ENCODE measurements around the gene SRPX.

Gene SRPX

DNA sequence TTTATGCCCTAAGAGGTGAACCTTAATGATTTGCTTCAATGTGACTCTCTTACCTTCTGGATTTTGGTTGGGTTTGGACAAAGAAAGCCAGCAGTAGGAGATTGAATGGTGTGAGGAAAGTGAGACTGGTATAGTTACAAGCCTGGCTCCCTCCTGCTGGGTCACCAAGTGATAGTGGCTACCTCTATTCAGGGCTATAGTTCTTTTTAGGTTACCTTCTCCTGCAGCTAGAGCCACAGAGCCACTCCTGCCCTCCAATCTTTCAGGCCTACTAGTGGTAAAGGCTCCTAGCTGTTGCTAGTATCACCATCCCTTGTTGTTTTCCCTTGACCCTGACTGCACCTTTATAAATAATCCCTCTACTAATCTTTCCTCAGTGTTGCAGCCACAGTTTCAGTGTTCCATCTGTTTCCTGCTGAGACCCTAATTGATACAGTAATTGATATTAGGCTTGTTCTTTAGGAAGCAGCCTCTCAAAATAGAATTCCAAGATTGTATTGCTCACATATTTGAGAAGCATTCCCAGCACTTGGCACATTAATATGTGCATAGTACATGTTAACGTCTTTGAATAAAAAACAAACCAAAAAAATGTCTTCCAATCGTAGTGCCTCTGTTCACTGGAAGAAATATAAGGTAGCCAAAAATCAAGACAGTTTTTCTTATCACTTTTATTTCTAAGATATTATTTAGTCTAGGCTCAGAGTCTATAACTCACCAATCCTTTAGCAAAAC is 82.3 kb downstream of the SRPX start:
- in situ Hi-C loops (cut with MboI; ENCODE audit: low sequenced_read_pairs, unreplicated experiment) = no loop called here
- no peak for DNase-seq (ENCODE audit: low spot score)
- TF ChIP-seq, protein P1, sequence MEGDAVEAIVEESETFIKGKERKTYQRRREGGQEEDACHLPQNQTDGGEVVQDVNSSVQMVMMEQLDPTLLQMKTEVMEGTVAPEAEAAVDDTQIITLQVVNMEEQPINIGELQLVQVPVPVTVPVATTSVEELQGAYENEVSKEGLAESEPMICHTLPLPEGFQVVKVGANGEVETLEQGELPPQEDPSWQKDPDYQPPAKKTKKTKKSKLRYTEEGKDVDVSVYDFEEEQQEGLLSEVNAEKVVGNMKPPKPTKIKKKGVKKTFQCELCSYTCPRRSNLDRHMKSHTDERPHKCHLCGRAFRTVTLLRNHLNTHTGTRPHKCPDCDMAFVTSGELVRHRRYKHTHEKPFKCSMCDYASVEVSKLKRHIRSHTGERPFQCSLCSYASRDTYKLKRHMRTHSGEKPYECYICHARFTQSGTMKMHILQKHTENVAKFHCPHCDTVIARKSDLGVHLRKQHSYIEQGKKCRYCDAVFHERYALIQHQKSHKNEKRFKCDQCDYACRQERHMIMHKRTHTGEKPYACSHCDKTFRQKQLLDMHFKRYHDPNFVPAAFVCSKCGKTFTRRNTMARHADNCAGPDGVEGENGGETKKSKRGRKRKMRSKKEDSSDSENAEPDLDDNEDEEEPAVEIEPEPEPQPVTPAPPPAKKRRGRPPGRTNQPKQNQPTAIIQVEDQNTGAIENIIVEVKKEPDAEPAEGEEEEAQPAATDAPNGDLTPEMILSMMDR (IDR thresholded peaks at IDR 0.05; ENCODE audit: borderline replicate concordance, control extremely low read depth, extremely low read depth, insufficient read depth, missing control alignments) = no peak

DNA sequence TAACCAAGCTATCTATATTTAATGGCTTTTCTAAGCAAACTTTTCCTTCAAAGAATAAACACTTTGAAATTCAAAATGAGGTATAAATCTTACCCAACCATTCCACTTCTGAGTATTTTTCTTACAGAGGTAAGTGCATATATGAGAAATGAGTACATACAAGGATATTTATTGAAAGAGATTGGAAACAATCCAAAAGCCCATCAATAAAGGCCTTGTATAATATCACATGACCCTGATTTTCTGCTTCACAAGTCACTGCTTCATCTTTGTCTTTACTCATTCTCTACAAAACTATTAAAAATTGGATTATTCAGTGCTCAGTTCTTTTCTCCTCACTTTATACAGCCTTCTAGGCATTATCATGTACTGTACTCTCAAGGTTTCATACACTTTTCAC is 91.3 kb downstream of the SRPX start:
- in situ Hi-C loops (cut with MboI; ENCODE audit: low sequenced_read_pairs, unreplicated experiment) = no loop called here
- DNase-seq (ENCODE audit: low spot score) = no peak
- TF ChIP-seq, protein P1 (IDR thresholded peaks at IDR 0.05; ENCODE audit: borderline replicate concordance, control extremely low read depth, extremely low read depth, insufficient read depth, missing control alignments) = no peak

DNA sequence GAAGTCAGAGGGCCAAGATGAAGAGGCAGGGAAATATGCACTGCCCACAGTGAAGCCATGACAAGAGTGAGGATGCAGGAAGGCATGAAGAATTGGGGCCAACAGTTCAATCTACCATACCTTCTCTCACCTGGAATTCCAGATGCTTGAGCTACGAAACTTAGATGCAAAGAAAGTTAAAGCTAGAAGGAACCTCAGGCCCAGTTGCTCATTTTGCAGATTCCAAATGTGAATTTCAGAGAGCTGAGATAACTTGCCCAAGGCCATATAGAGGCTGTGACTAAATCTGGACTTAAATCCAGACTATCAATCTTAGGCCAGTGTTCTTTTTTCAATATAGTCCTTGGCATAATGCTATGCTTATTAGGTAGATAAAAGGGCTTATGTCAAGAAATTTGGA is 92.7 kb downstream of the SRPX start:
- no peak for DNase-seq (ENCODE audit: low spot score)
- TF ChIP-seq, protein P1 (IDR thresholded peaks at IDR 0.05; ENCODE audit: borderline replicate concordance, control extremely low read depth, extremely low read depth, insufficient read depth, missing control alignments) = no peak
- in situ Hi-C loops (cut with MboI; ENCODE audit: low sequenced_read_pairs, unreplicated experiment) = no loop called here

DNA sequence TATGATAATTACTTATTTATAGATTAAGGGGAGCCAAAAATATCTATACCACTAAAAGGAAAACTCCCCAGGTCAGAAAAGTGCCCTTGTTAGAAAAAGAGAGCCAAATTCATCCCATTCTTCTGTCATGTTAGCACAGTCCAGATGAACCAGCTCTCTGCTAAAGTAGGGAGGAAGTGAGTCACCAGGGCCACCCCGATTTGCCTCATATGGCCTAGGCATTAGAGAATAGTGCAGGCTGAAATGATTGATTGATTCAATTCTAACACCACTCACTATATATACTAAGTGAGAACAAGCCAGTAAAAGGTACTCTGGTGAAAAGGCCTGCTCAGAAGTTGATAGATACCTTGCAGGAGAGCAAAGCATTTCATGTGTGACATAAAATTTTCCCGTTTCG is 94.5 kb downstream of the SRPX start:
- TF ChIP-seq, protein P1 (IDR thresholded peaks at IDR 0.05; ENCODE audit: borderline replicate concordance, control extremely low read depth, extremely low read depth, insufficient read depth, missing control alignments) = no peak
- in situ Hi-C loops (cut with MboI; ENCODE audit: low sequenced_read_pairs, unreplicated experiment) = no loop called here
- DNase-seq (ENCODE audit: low spot score) = no peak

DNA sequence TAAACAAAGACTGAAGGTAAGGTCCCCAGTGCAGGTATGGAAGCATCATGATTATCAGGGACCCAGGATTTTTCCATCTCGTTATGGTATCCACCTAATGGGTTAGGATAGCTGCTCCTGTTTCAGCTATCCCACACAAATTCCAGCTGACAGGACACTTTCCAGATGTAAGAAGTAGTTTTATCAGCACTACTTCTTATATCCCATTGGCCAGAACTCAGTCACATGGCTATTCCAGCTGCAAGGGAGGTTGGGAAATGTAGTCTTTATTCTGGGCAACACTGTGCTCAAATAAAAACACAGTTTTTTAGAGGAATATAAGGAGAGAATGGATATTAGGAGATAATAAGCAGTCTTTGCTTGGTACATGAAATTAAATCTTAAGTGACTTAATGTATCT is 96.7 kb downstream of the SRPX start:
- TF ChIP-seq, protein P1 (IDR thresholded peaks at IDR 0.05; ENCODE audit: borderline replicate concordance, control extremely low read depth, extremely low read depth, insufficient read depth, missing control alignments) = no peak
- no peak for DNase-seq (ENCODE audit: low spot score)
- in situ Hi-C loops (cut with MboI; ENCODE audit: low sequenced_read_pairs, unreplicated experiment) = no loop called here

DNA sequence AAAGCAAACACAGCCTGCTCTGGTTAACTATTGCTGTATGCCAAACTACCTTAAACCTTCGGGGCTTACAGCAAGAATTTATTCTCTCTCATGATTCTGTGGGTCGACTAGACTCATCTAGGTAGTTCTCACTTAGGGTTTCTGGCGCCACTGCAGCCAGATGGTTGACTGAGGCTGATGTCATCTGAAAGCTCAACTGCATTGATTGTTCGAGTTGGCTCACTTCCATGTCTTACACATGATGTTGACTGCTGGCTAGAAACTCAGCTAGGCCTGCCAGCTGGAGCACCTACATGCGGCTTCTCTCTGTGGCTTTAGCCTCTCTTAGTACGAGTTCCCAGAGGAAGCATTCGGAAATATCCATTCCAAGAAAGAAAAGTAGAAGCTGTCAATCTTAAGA is 103.2 kb downstream of the SRPX start:
- TF ChIP-seq, protein P1 (IDR thresholded peaks at IDR 0.05; ENCODE audit: borderline replicate concordance, control extremely low read depth, extremely low read depth, insufficient read depth, missing control alignments) = no peak
- no peak for DNase-seq (ENCODE audit: low spot score)
- in situ Hi-C loops (cut with MboI; ENCODE audit: low sequenced_read_pairs, unreplicated experiment) = no loop called here
